AG20443 (cell line): ENCODE results near the gene TNPO1.
"Not testable (repeated sequence)": the region's sequence is repeated elsewhere in the genome, so short reads cannot be mapped to it uniquely, and the experiment has no call there.

Source experiments
- DNase-seq: peaks from one replicate; pipeline ENCODE4 v3.0.0; 2012; ENCODE audit warnings: low spot score, mixed read lengths

The TNPO1 gene

GRCh38 chr5:72816284-72817075 lies at the start of gene TNPO1:
TNPO1 (plus strand) TSS chr5:72816661; CDS start chr5:72816738, 77 bp downstream.
- DNase-seq: peak; percentile 95

DNA sequence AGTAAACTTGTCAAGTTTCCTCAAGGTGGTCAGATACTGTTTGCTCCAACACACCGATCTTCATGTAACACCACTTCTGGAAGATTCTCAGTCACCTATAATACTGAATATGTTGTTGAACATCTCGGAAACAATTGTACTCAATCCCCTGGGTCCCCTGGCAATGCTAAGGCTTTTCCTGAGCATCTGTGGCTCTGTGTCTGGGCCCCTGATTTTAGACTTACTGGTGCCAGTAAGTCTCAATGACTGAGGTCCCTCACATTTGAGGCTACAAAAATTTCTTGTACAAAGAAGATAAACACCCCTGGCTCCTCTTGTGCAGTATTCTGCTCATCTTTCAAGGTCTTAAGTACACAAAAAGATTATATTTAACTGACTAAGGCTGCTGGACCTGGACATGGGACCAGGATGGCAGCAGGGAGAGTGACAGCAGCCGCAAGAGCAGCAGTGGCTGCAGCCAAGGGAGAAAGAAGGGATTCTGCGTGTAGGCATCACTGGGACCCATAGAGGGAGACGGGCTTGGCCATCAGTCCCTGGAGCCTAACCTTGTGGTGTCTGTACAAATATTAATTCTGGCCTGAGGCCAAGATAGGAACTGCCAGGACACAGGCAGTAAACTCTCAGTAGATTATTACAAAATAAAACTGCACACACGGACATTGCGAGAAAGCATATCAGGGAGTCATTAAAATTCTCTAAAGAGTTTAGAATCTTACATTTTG lies 49.0 kb upstream of the TNPO1 start:
- DNase-seq: no peak

DNA sequence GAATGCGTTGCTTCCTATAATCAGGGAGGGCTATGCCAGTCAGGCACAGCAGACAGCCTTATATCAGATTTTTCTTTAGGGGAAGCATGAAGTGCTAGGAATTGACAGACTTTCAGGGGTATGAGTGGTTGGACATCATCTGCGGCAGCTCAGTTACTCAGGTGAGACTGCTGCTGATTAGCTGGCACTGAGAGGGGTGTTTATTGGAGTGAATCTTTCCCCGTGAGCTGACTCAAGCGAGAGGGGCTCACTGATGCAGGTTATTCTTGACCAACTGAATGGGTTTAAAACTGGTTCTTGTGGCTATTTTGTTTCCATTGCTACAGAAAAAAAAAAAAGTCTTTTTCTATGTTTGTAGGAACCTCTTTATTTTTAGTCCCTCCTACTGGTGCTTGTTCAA lies 46.2 kb upstream of the TNPO1 start:
- no peak for DNase-seq

GRCh38 chr5:72776684-72777083 lies 39.8 kb upstream of the TNPO1 start:
- no peak for DNase-seq

GRCh38 chr5:72779520-72779919 lies 36.9 kb upstream of the TNPO1 start:
- no peak for DNase-seq

DNA sequence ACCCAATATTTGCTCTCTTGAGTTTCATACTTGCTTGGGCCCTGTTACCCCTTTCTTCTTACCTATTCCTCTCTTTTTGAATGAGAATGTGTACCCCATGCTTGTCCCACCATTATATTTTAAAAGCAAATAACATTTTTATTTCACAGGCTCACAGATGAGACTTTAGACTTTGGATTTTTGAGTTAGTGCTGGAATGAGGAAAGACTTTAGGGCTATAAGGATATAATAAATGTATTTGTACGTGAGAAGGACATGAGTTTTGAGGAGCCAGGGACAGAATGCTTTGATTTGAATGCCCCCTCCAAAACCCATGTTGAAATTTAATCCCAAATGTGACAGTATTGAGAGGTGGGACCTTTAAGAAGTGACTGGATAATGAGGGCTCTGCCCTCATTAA lies 33.1 kb upstream of the TNPO1 start:
- DNase-seq: no peak

DNA sequence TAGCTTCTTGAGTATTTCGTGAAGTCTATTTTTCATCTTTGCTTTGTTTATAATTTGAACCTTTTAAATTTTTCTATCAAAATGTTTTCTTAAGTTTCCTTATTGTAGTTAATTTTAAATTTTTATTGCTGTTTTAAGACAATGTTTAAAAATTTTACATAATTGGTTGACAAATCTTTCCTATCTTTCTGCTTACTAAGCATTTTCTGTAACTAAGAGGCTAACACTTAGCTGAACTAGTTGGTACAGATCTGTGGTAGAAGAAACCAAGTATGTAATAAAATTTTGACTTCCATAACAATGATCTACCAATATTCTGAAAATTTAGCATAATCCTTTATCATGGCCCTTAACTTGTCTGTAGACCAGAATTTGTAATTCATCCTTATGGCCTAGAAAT lies 32.3 kb upstream of the TNPO1 start:
- no peak for DNase-seq

DNA sequence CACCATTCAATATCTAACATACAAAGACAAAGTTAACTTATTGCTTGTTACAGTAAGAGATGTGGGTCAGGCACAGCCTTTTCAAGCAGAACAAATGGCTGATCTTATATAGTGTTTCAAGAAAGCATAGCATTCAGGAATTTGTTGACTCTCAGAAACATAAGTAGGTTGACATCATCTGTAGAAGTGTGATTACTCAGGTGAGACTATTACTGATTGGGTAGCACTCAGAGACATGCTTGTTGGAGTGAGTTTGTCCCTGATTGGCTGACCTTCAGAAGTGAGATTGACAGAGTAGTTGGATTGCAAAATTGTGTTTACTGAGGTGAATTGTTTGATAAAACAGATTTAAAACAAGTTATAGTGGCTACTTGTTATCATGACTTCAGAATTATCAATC lies 30.7 kb upstream of the TNPO1 start:
- no peak for DNase-seq

- DNase-seq: no peak
Measured at GRCh38 chr5:72786676-72787075, 29.8 kb upstream of the TNPO1 start.

DNA sequence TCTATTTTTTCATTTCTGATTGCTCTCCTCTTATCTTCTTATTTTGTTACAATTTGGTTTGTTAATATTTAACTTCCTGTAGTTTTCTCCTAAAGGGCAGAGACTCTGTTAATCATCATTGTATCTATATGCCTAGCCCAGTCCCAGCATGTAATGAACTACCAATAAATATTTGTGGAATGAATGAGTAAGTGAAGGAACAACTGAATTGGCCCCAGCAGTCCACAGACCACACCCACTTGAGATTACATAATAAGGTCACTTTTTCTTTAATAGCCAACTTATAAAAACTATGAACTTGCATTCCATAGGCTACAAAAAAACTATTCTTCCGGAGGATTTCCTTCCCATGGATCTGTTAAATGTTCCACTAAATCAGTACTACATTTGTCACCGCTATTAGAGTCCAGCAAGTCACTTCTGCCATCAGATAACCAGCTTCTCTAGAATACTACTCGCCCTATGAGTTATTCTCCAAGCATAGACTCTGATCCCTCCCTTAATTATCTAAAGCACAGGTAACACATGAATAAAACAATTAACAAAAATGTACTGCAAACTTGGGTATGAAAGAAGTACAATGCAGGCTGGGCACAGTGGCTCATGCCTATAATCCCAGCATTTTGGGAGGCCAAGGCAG lies 27.5 kb upstream of the TNPO1 start:
- DNase-seq: peak; percentile 64

DNA sequence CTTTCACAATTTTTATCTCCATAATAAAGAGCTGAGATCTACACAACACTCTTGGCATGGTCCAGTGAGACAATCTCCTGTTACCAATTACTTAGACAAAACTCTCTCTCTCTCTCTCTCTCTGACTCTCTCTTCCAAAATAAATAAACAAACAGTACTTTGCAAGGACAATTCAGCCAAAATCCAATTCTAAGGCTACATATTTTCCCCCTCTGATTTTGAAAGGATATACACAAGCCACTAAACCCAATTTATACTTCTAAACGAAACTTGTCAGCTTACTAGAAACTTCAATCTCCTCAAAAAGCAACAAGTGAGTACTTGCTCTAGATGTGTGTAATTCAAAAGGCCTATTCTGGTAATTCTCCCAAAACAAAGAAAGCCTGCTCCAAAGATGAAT lies 26.3 kb upstream of the TNPO1 start:
- DNase-seq: peak; percentile 22

GRCh38 chr5:72792662-72793061 lies 23.8 kb upstream of the TNPO1 start:
- not testable (repeated sequence) for DNase-seq

GRCh38 chr5:72796001-72796400 lies 20.5 kb upstream of the TNPO1 start:
- DNase-seq: no peak

GRCh38 chr5:72799721-72800120 lies 16.7 kb upstream of the TNPO1 start:
- DNase-seq: no peak

- not testable (repeated sequence) for DNase-seq
Measured at GRCh38 chr5:72808637-72809036, 7.8 kb upstream of the TNPO1 start.

DNA sequence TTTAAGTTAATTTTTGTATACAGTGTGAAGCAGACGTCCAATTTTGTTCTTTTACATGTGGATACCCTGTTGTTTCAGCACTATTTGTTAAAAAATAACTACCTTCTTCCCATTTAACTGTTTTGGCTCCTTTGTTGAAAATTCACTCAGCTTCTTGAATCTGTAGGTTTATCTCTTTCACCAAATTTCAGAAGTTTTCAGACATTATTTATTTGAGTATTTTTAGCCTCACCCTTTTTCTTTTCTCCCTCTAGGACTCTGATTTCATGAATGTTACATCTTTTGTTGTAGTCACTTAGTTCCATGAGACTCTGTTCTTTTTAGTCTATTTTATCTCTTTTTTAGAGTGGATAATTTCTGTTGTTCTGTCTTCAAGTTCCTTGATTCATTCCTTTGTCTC lies 4.6 kb upstream of the TNPO1 start:
- no peak for DNase-seq

GRCh38 chr5:72812488-72812887 lies 4.0 kb upstream of the TNPO1 start:
- no peak for DNase-seq

- no peak for DNase-seq
Measured at GRCh38 chr5:72814104-72814503, 2.4 kb upstream of the TNPO1 start.

GRCh38 chr5:72814864-72815263 lies 1.6 kb upstream of the TNPO1 start:
- DNase-seq: no peak

- DNase-seq: no peak
Measured at GRCh38 chr5:72815580-72816283, 729 bp upstream of the TNPO1 start.

GRCh38 chr5:72817076-72817481 lies 618 bp downstream of the TNPO1 start:
- peak; percentile 62 for DNase-seq

GRCh38 chr5:72817671-72818266 lies 1.3 kb downstream of the TNPO1 start:
- DNase-seq: no peak
